ENCODE data around the gene FBXL2.
"Not testable (repeated sequence)": the region's sequence is repeated elsewhere in the genome, so short reads cannot be mapped to it uniquely, and the experiment has no call there.

Gene FBXL2

DNA sequence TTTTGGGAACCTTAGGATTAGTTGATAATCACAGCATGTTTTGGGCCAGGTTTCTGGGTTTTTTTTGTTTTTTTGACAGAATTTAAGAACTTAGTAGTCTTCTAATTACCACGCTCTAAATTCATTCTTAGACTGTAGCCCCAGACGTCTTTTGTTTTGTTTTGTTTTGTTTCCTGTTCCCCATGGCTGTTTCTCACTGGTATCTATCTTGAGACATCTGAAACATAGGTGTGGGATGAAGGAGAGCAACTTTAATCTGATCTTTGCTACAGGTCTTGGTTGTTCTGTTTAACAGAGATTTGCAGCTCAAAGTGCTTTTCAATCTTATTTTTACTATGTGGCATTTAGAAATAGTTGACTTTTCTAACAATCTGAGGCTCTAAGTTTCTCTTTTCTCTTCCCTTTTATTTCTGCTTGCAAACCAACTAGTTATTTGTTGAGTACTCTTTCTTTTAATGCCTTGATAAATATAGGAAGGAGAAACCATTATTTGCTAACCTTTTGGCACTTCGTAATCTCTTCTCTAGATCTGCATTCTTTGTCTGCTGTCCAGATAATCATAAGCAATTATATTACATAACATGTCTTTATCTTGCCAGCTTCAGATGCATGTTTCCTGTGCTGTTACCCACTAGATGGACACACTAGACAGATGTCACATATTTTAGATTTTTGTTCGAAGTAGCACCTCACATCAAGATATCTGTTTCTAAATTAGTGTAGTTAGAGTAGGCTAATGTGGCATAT is 40.9 kb downstream of the FBXL2 start:
- no peak for DNase-seq

GRCh38 chr3:33318710-33319380 is 41.6 kb downstream of the FBXL2 start:
- DNase-seq: no peak

GRCh38 chr3:33322412-33322811 is 45.2 kb downstream of the FBXL2 start:
- DNase-seq: no peak

GRCh38 chr3:33331414-33331813 is 54.2 kb downstream of the FBXL2 start:
- no peak for DNase-seq

DNA sequence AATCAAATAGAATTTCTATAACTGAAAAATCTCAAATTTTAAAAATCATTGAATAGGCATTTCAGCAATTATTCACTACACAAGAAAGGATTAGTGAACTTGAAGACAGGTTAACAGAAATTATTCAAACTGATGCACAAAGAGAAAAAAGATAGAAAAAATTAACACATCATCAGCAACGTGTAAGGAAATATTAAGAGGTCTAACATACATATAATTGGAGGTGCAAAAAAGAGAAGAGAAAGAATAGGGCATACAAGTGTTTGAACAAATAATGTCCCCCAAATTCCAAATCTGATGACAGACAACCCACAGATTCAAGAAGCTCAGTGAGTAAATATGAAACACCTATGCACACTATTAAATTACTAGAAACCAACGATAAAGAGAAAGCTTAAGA is 57.1 kb downstream of the FBXL2 start:
- no peak for DNase-seq

- not testable (repeated sequence) for DNase-seq
Measured at GRCh38 chr3:33338936-33339465, 61.8 kb downstream of the FBXL2 start.

- DNase-seq: no peak
Measured at GRCh38 chr3:33339758-33340157, 62.5 kb downstream of the FBXL2 start.

GRCh38 chr3:33355611-33356010 is 78.4 kb downstream of the FBXL2 start:
- DNase-seq: no peak

DNA sequence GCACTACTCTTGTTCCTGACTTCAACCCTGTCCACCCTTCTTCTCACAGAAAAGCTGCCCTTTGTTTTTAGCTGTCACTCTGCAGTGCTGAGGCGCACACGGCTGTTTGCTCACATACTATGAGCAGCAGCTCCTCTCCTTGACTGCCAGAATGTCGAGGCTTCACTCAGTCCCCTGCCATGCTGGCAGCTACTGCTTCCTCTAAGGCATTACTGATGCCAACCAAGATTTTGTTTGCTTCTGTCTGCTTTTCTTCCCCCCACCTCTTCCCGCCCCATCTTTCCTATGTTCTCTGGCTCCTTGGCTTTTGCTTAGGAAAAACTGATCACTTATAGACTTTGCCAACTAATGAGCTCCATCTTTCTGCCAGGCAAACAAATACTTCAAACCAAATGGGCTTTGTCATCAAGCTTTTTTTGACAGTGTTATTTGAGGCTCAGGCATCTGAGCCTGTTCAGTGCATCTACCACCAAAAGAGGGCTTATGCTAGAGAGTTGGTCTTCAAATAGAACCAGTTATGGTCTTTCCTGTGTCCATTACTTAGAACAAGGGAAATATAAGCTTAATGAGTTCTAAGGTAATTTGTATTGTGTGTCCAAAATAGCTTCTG is 81.0 kb downstream of the FBXL2 start:
- DNase-seq: no peak

DNA sequence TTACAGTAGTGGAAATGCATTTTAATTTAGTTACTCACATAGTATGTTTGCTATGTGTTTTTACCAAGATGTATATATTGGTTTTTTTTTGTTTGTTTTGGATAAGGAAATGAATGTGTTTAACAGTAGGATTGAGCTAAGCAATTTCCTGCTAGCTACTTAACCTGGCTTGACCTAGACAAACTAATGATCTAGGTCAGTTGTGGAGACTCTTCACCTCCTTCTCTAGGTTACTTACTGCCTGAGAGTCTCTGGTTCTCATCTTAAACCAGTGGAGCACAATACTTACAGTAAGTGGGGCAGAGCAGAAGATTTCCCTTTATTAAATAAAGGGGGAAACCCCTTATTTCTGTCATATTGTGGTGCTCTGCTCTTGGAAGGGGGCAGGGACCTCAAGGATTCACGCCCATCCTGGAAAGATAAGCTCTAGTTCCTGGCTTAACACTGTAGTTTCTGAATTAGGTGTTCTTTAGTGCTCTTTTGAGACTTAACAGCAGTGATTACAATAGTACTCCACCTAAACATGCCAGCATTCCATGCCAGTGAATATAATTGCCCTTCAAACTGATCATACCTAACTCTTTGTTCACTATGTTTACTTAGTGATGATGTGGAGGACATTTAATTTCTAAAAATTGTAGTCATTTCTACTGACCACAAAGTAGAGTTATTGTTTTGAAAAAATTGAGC is 83.0 kb downstream of the FBXL2 start:
- no peak for DNase-seq

DNA sequence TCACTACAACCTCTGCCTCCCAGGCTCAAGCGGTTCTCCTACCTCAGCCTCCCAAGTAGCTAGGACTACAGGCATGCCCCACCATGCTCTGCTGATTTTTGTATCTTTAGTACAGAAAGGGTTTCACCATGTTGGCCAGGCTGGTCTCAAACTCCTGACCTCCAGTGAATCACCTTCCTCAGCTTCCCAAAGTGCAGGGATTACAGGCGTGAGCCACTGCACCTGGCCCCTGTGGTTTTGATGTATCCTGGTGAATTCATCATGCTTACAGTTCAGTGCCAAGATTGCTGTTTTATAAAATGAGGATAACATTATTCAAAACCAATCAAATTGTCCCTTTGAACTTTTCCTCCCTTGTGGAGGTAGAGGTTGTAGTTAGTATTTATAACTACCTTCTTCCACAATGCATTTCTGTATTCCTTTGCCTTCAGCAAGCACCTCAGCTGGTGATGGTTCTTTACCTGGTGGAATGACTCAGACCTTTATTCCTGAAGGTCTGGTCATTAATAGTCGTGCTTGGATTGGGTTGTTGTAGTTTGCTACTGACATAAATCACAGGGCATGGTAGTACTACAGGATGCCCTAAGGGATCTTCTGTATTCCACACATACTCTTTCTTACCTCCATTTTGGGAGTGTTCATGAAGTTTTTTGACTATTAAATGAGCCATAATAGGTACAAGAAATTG is 86.0 kb downstream of the FBXL2 start:
- DNase-seq: no peak

DNA sequence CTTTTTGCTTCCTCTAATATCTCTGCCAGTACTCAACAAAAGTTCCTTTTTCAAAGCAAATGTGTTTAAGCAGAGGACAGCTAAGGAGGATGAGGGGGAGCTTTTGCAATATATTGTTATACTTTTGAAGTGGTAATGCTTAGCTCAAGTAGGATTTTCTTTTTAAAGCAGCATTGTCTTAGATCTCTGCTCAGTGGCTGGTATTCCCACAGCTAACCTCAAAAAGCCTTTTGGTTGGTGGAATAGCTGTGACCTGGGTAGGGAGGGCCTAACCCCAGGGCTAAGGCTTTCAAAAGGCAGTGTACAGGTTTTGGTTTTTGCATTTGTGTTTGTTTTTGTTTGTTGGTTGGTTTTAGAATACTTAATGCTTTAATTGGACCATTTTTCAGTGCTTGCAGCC is 86.8 kb downstream of the FBXL2 start:
- DNase-seq: no peak

- DNase-seq: no peak
Measured at GRCh38 chr3:33364531-33365128, 87.4 kb downstream of the FBXL2 start.

DNA sequence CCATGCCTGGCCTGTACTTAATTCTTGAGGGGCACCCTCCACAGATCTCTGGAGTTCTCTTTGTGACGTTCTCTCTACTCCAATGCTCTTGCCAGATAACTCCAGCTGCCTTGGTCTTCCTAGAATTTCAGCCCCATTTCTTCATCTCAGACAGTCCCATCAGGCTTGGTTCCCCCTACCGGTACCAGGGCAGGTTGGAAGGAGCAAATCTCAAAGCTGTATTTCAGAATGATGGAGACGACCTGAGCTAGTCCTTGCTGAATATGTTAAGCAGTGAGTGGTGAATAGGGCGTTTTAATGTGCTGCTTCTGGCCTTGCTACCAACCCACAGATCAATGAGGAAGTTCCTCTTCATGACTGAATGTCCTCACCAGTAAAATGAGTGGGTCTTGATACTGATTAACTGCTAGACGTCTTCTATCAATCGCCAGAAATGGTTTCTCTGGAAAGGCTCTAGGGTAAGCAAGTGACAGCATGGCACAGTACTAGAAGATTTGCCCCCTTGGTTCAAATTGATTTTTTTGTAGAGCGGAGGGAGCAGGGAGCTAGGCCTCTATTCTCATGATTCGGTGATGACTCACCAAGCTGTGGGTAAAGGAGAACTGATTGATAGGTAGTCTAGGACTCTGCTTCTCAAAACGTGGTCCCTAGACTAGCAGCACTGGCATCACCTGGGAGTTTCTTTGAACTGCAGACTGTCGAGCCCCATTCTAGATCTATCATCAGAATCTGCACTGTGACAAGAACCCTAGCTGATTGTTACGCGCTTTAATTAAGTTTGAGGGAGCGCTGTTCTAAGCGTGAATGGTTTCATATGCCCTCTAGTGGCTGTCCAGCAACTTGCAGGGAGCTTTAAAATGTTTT is 95.2 kb downstream of the FBXL2 start:
- no peak for DNase-seq

DNA sequence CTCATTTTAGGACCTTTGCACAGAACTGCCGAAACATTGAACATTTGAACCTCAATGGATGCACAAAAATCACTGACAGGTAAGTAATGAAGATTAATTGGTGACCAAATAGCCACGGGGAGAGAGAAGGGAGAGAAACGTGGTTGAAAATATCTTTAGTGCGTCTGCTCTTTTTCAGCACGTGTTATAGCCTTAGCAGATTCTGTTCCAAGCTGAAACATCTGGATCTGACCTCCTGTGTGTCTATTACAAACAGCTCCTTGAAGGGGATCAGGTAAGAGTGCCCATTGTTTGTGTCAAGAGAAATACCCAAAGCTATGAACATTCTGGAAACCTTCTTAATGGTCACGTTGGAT is 95.8 kb downstream of the FBXL2 start:
- DNase-seq: no peak

- no peak for DNase-seq
Measured at GRCh38 chr3:33377489-33377888, 100.2 kb downstream of the FBXL2 start.

- no peak for DNase-seq
Measured at GRCh38 chr3:33377931-33378330, 100.7 kb downstream of the FBXL2 start.

- no peak for DNase-seq
Measured at GRCh38 chr3:33380653-33381052, 103.4 kb downstream of the FBXL2 start.

DNA sequence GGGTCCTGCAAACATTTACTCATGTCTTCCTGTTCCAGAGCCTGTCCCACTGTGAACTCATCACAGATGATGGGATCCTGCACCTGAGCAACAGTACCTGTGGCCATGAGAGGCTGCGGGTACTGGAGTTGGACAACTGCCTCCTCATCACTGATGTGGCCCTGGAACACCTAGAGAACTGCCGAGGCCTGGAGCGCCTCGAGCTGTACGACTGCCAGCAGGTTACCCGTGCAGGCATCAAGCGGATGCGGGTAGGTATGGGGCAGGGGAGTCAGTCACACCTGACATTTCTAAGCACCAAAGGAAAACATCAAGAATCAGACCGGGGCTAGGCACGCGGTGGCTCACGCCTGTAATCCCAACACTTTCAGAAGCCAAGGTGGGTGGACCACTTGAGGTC is 106.7 kb downstream of the FBXL2 start:
- DNase-seq: no peak

DNA sequence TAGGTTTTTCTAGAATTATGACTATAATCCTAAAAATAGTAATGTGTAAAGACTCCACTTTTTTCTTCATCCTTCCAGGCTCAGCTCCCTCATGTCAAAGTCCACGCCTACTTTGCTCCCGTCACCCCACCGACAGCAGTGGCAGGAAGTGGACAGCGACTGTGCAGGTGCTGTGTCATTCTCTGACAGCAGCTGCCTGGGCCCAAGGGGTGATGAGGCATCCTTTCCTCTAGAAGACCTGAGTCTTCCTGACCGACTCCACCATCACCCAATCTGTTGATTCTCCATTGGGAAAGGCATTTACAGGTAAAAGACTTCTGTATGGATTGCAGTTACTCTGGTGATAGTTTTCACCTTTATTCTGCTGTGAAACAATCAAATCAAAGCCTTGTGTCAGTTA is 108.2 kb downstream of the FBXL2 start:
- DNase-seq: no peak

DNA sequence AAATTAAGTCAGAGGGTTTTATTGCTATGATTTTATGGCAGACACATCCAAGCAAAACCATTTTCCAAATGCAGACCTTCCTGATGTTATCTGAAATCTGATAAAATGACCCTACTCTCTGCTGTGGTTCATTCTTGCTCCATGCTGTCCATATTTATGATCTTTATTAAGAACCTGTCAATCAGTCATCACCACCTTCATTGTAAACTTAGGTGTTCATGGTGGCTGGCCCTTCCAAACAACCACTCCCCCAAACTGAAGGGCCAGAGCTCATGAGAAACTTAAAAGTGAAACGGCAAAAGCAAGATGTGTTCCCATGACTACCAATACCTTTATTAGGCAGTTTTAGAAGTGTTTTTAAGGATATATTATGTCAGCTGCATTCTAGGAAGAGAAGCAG is 109.4 kb downstream of the FBXL2 start:
- no peak for DNase-seq

Measured in NCI-H1048 (cell line).